OCI-LY1 (cell line): ENCODE data around the gene TAS2R1.

Experiments used
- H2AFZ ChIP-seq: fragments of 200-600 bp; sonication (generic), shearing (Covaris generic); 2 replicates; pipeline ENCODE4 v1.6.0; 2014; ENCODE audit warnings: antibody characterized with exemption, mild to moderate bottlenecking, low read length
- H3F3A ChIP-seq: fragments of 200-600 bp; sonication (generic), shearing (Covaris generic); 2 replicates; pipeline ENCODE4 v1.6.0; 2014; ENCODE audit warnings: mild to moderate bottlenecking, antibody characterized with exemption, low read length, moderate library complexity; ENCODE audit not compliant: insufficient read depth
- H3K27ac ChIP-seq: fragments of 200-600 bp; sonication (generic); 2 replicates; pipeline ENCODE4 v1.5.1; 2014; ENCODE audit warnings: low read length, mixed run types, mild to moderate bottlenecking, low read depth; ENCODE audit not compliant: poor library complexity, severe bottlenecking
- H3K27me3 ChIP-seq: fragments of 200-600 bp; sonication (generic); 2 replicates; pipeline ENCODE4 v1.6.0; 2014; ENCODE audit warnings: antibody characterized with exemption, mild to moderate bottlenecking, low read length, moderate library complexity; ENCODE audit not compliant: insufficient read depth
- H3K36me3 ChIP-seq: fragments of 200-600 bp; sonication (generic); 2 replicates; pipeline ENCODE4 v1.6.1; 2014; ENCODE audit warnings: mild to moderate bottlenecking, antibody characterized with exemption, low read length, moderate library complexity, mixed read lengths; ENCODE audit not compliant: insufficient read depth
- H3K4me1 ChIP-seq: fragments of 200-600 bp; sonication (generic); 2 replicates; pipeline ENCODE4 v1.5.1; 2014; ENCODE audit warnings: mild to moderate bottlenecking, low read length, moderate library complexity; ENCODE audit not compliant: insufficient read depth, severe bottlenecking
- H3K4me2 ChIP-seq: fragments of 200-600 bp; sonication (generic), shearing (Covaris generic); 2 replicates; pipeline ENCODE4 v1.6.1; 2014; ENCODE audit warnings: low read length
- H3K4me3 ChIP-seq: fragments of 200-600 bp; sonication (generic); 2 replicates; pipeline ENCODE4 v1.5.1; 2014; ENCODE audit warnings: low read length, low read depth, mild to moderate bottlenecking, mixed read lengths; ENCODE audit not compliant: poor library complexity, severe bottlenecking
- H3K79me2 ChIP-seq: fragments of 200-600 bp; shearing (Covaris generic); 2 replicates; pipeline ENCODE4 v1.6.1; 2016; ENCODE audit warnings: mixed run types, low read length, mixed read lengths; ENCODE audit not compliant: insufficient read depth
- H3K9ac ChIP-seq: fragments of 200-600 bp; sonication (generic), shearing (Covaris generic); 2 replicates; pipeline ENCODE4 v1.6.1; 2014; ENCODE audit warnings: mild to moderate bottlenecking, low read length, mixed read lengths
- H3K9me2 ChIP-seq: fragments of 200-600 bp; sonication (generic), shearing (Covaris generic); 2 replicates; pipeline ENCODE4 v1.6.1; 2014; ENCODE audit warnings: low read depth, mild to moderate bottlenecking, low read length, mixed read lengths
- H3K9me3 ChIP-seq: fragments of 200-600 bp; shearing (Covaris generic); 2 replicates; pipeline ENCODE4 v1.6.1; 2014; ENCODE audit warnings: low read length, mixed read lengths
- H4K20me1 ChIP-seq: fragments of 200-600 bp; sonication (generic), shearing (Covaris generic); 2 replicates; pipeline ENCODE4 v1.6.0; 2016; ENCODE audit warnings: mild to moderate bottlenecking, low read length; ENCODE audit not compliant: insufficient read depth
- CTCF ChIP-seq: fragments of 200-600 bp; sonication (generic), shearing (Covaris generic); IDR thresholded peaks from 2 replicates; pipeline ENCODE4 v1.5.1; 2017; ENCODE audit warnings: mild to moderate bottlenecking, antibody characterized with exemption, low read length, moderate library complexity, mixed read lengths
- EZH2 ChIP-seq: fragments of 200-600 bp; sonication (generic), shearing (Covaris generic); IDR thresholded peaks from 2 replicates; pipeline ENCODE4 v1.8.0; 2017; ENCODE audit warnings: borderline replicate concordance, mixed run types, mild to moderate bottlenecking, antibody characterized with exemption, low read length, moderate library complexity, mixed read lengths

Gene TAS2R1

DNA sequence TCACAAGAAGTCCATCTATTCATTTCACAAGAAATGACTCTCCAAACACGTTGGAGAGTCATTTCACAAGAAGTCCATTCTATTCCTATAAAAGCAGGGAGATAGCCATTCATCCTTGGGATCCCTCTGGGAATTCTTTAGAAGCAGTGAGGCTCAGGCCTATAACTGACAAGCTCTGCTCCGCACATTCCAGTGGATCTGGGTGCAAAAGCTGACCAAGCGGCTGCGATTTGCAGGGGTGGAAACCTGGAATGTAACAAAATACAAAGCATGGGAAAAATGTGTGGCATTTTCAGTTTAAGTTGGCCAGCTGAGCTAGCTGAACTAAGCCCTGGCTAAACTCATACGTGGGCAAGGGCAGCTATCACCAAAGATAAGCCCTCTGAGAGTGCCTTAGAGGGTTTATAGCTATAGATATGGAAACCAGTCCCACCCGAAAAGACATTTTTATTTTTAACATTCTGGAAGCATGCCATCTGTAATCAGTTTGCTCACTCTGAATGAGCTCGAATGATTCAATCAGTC lies 8.7 kb downstream of the TAS2R1 start:
- Histone ChIP-seq H3K9me3 (no peaks in the 10 kb centered on the region), H3K4me2 (no peak overlapping the region), H3K79me2 (no peaks in the 10 kb centered on the region), H3F3A (no peaks in the 10 kb centered on the region), H3K9ac (no peak overlapping the region), H3K9me2 (no peaks in the 10 kb centered on the region), H2AFZ (no peak overlapping the region), H3K27ac (no peak overlapping the region), H4K20me1 (no peaks in the 10 kb centered on the region), H3K4me3 (no peak overlapping the region), H3K27me3 (no peaks in the 10 kb centered on the region), H3K36me3 (no peaks in the 10 kb centered on the region), H3K4me1 (no peaks in the 10 kb centered on the region)
- TF ChIP-seq EZH2 (no peak), CTCF (no peak)

GRCh38 chr5:9619331-9620092 lies 10.6 kb downstream of the TAS2R1 start:
- TF ChIP-seq EZH2 (no peak), CTCF (no peak)
- Histone ChIP-seq H3K36me3 (no peaks in the 10 kb centered on the region), H3K79me2 (no peaks in the 10 kb centered on the region), H3K9ac (no peak overlapping the region), H3K4me2 (no peak overlapping the region), H3K4me1 (no peaks in the 10 kb centered on the region), H2AFZ (no peak overlapping the region), H3K27ac (no peak overlapping the region), H3K9me3 (no peaks in the 10 kb centered on the region), H3F3A (no peaks in the 10 kb centered on the region), H3K27me3 (no peaks in the 10 kb centered on the region), H4K20me1 (no peaks in the 10 kb centered on the region), H3K4me3 (no peak overlapping the region), H3K9me2 (no peaks in the 10 kb centered on the region)

- Histone ChIP-seq H3K36me3 (no peaks in the 10 kb centered on the region), H3K4me3 (no peak overlapping the region), H2AFZ (no peak overlapping the region), H3K27me3 (no peaks in the 10 kb centered on the region), H3K4me2 (no peak overlapping the region), H3K4me1 (no peaks in the 10 kb centered on the region), H3F3A (no peaks in the 10 kb centered on the region), H4K20me1 (no peaks in the 10 kb centered on the region), H3K9ac (no peak overlapping the region), H3K9me2 (no peaks in the 10 kb centered on the region), H3K79me2 (no peaks in the 10 kb centered on the region), H3K9me3 (no peaks in the 10 kb centered on the region), H3K27ac (no peak overlapping the region)
- TF ChIP-seq EZH2 = no peak
- no peak for TF ChIP-seq CTCF
Observed at GRCh38 chr5:9617739-9618504, 12.2 kb downstream of the TAS2R1 start.
